Activated CD8-positive, alpha-beta memory T cell treated with anti-CD3 and anti-CD28 coated beads, Interleukin-2, amount 50 U/mL, for 24 hours (primary cell): Measurements from ENCODE around the gene TOP1.
"Not testable (repeated sequence)": the region's sequence is repeated elsewhere in the genome, so short reads cannot be mapped to it uniquely, and the experiment has no call there.

Source experiments
- DNase-seq: peaks from one replicate; pipeline ENCODE4 v3.0.0-alpha.2; 2020; ENCODE audit errors: extremely low read depth

Gene TOP1

GRCh38 chr20:41003936-41004294 is 24.7 kb upstream of the TOP1 start:
- DNase-seq: not testable (repeated sequence)

GRCh38 chr20:41004531-41005360 is 23.9 kb upstream of the TOP1 start:
- DNase-seq: no peak

- DNase-seq: no peak
Measured at GRCh38 chr20:41005361-41005729, 23.3 kb upstream of the TOP1 start.

- no peak for DNase-seq
Measured at GRCh38 chr20:41006126-41006935, 22.3 kb upstream of the TOP1 start.

- DNase-seq: no peak
Measured at GRCh38 chr20:41006936-41007474, 21.6 kb upstream of the TOP1 start.

GRCh38 chr20:41007481-41007880 is 21.1 kb upstream of the TOP1 start:
- DNase-seq: no peak

- DNase-seq: no peak
Measured at GRCh38 chr20:41009946-41010345, 18.7 kb upstream of the TOP1 start.

- DNase-seq: no peak
Measured at GRCh38 chr20:41011551-41012067, 17.0 kb upstream of the TOP1 start.

- no peak for DNase-seq
Measured at GRCh38 chr20:41014561-41015088, 14.0 kb upstream of the TOP1 start.

- no peak for DNase-seq
Measured at GRCh38 chr20:41017448-41018042, 11.1 kb upstream of the TOP1 start.

- no peak for DNase-seq
Measured at GRCh38 chr20:41018153-41018552, 10.5 kb upstream of the TOP1 start.

GRCh38 chr20:41023549-41023948 is 5.1 kb upstream of the TOP1 start:
- no peak for DNase-seq

GRCh38 chr20:41027366-41027765 is 1.3 kb upstream of the TOP1 start:
- no peak for DNase-seq

GRCh38 chr20:41027872-41028358 is 707 bp upstream of the TOP1 start:
- DNase-seq: no peak

- DNase-seq: no peak
Measured at GRCh38 chr20:41029150-41029901, 704 bp downstream of the TOP1 start.

GRCh38 chr20:41030061-41030460 is 1.4 kb downstream of the TOP1 start:
- no peak for DNase-seq

GRCh38 chr20:41030531-41031242 is 2.1 kb downstream of the TOP1 start:
- no peak for DNase-seq

GRCh38 chr20:41031243-41031619 is 2.6 kb downstream of the TOP1 start:
- no peak for DNase-seq

- DNase-seq: no peak
Measured at GRCh38 chr20:41032271-41032670, 3.6 kb downstream of the TOP1 start.

- DNase-seq: no peak
Measured at GRCh38 chr20:41034239-41034638, 5.6 kb downstream of the TOP1 start.
